Transverse colon (tissue), 4 donors: Measurements from ENCODE around the gene PRKAG3. TPM values are rescaled to one million over a fixed set of nuclear protein-coding genes. Genes with fewer than 3 reads are reported as not detected.

Experiments
- DNase-seq: peaks from one replicate; pipeline ENCODE4 v3.0.0-alpha.2; 2019
- H3K27ac ChIP-seq, 4 donors: fragments of 200-600 bp; sonication (generic); 2 replicates each; pipeline ENCODE4 v1.5.1; 2016 to 2018; ENCODE audit warnings: inconsistent platforms in 4 of 4
- H3K27me3 ChIP-seq: fragments of 200-600 bp; sonication (generic); 2 replicates; pipeline ENCODE4 v1.5.1; 2017; ENCODE audit warnings: inconsistent platforms
- H3K36me3 ChIP-seq, 4 donors: fragments of 200-600 bp; sonication (generic); 2 replicates each; pipeline ENCODE4 v1.5.1; 2017 to 2019; ENCODE audit warnings: inconsistent platforms in 4 of 4
- H3K4me1 ChIP-seq, 4 donors: fragments of 200-600 bp; sonication (generic); 2 replicates each; pipeline ENCODE4 v1.5.1; 2017 to 2020; ENCODE audit warnings: inconsistent platforms in 4 of 4
- H3K4me3 ChIP-seq, 4 donors: fragments of 200-600 bp; sonication (generic); 1 replicate in 1 of 4; 2 replicates in 3 of 4; pipeline versions ENCODE4 v1.5.1 to v1.6.1; 2017 to 2019; ENCODE audit warnings: inconsistent platforms in 4 of 4
- H3K9me3 ChIP-seq, 2 donors: fragments of 200-600 bp; sonication (generic); 2 replicates each; pipeline ENCODE4 v1.5.1; 2017 to 2019; ENCODE audit warnings: inconsistent platforms in 2 of 2
- CTCF ChIP-seq, 5 experiments: fragments of 200-600 bp in 3 of 5; fragments of 450-650 bp in 2 of 5; sonication (generic) in 3 of 5; IDR thresholded peaks; 1 replicate in 2 of 5; 2 replicates in 3 of 5; pipeline ENCODE4 v1.5.1; 2016 to 2017; ENCODE audit warnings: antibody characterized with exemption in 5 of 5, inconsistent platforms in 3 of 5, mild to moderate bottlenecking in 2 of 5, moderate library complexity in 1 of 5
- EP300 ChIP-seq: sonication (generic); formaldehyde crosslinking; IDR thresholded peaks from one replicate; pipeline ENCODE4 v1.6.1; 2017; ENCODE audit warnings: antibody characterized with exemption, low read depth
- POLR2A ChIP-seq: fragments of 450-650 bp; IDR thresholded peaks from one replicate; pipeline ENCODE4 v1.6.1; 2016; ENCODE audit warnings: antibody characterized with exemption, mild to moderate bottlenecking, moderate library complexity
- POLR2AphosphoS5 ChIP-seq, 3 donors: sonication (generic); formaldehyde crosslinking; IDR thresholded peaks; one replicate each; pipeline ENCODE4 v1.6.1; 2016; ENCODE audit warnings: antibody characterized with exemption in 3 of 3
- WGBS, 2 donors: methylation state at CpG; one replicate each; pipeline ENCODE4 v1.1.5; 2018; ENCODE audit warnings: low coverage in 1 of 2; 5-methylcytosine and 5-hydroxymethylcytosine counted together
- in situ Hi-C, 4 donors: fragments of 200-750 bp; cut with MboI; loops; one replicate each; pipeline versions ENCODE4 v1.15.0 to v1.15.1; 2017; ENCODE audit warnings: low sequenced_read_pairs in 3 of 4, low pct_ligation_motif_present in 1 of 4, low pct_unique_long_range_greater_than_20kb in 1 of 4
- intact Hi-C: fragments of 100-400 bp; cut with DNase I; formaldehyde crosslinking; loops from one replicate; pipeline ENCODE4 v1.15.1; 2023; ENCODE audit warnings: low total_unique reads
- total RNA-seq, 4 donors: library from RNA; depleted of rRNA; stranded (reverse); fragments of >200 nt; gene quantifications; one replicate each; pipeline ENCODE4 v1.1.0, GENCODE V29; 2016

The PRKAG3 gene
- total RNA-seq, 4 donors from 2014 or later = not detected

GRCh38 chr2:218802386-218802994 lies 29.1 kb downstream of the PRKAG3 start:
- in situ Hi-C loops = no loop called here
- no peaks in the 10 kb centered on the region for H3K36me3 ChIP-seq
- no peaks in the 10 kb centered on the region for H3K27me3 ChIP-seq
- 45 to 48% methylated on average over 4 of the region's 4 CpGs for WGBS, 2 donors
- TF ChIP-seq EP300 = no peak
- no peak for TF ChIP-seq POLR2A
- no peak for TF ChIP-seq POLR2AphosphoS5 (IDR thresholded peaks at IDR 0.05)
- no peak for TF ChIP-seq CTCF (IDR thresholded peaks at IDR 0.05)
- H3K27ac ChIP-seq = peak overlapping the region in 1 of 4 donors; percentile 31
- no peak overlapping the region for H3K4me3 ChIP-seq
- H3K4me1 ChIP-seq = peaks cover 0 to 26% (median 4%) of the 10 kb centered on the region in 4 donors
- intact Hi-C loops = no loop called here
- no peak for DNase-seq
- H3K9me3 ChIP-seq = no peaks in the 10 kb centered on the region

- no peak for DNase-seq
- 32 to 66% methylated on average over 2 to 6 of the region's 6 CpGs for WGBS, 2 donors
- Histone ChIP-seq H3K27me3 (no peaks in the 10 kb centered on the region), H3K4me3 (no peak overlapping the region), H3K9me3 (no peaks in the 10 kb centered on the region), H3K27ac (no peak overlapping the region), H3K36me3 (no peaks in the 10 kb centered on the region), H3K4me1 (peaks cover 0 to 11% (median 0%) of the 10 kb centered on the region in 4 donors)
- TF ChIP-seq CTCF (IDR thresholded peaks at IDR 0.05) (no peak), EP300 (no peak), POLR2AphosphoS5 (IDR thresholded peaks at IDR 0.05) (no peak), POLR2A (no peak)
- in situ Hi-C loops = no loop called here
- intact Hi-C loops = no loop called here
Measured at GRCh38 chr2:218799990-218800389, 31.6 kb downstream of the PRKAG3 start.

GRCh38 chr2:218798767-218799504 lies 32.7 kb downstream of the PRKAG3 start:
- Histone ChIP-seq H3K9me3 (no peaks in the 10 kb centered on the region), H3K36me3 (no peaks in the 10 kb centered on the region), H3K4me3 (no peak overlapping the region), H3K4me1 (peaks cover 0 to 11% (median 0%) of the 10 kb centered on the region in 4 donors), H3K27me3 (no peaks in the 10 kb centered on the region), H3K27ac (no peak overlapping the region)
- no peak for DNase-seq
- in situ Hi-C loops (no loop called here), intact Hi-C loops (no loop called here)
- no peak for TF ChIP-seq CTCF (IDR thresholded peaks at IDR 0.05)
- TF ChIP-seq EP300 = no peak
- no peak for TF ChIP-seq POLR2A
- no peak for TF ChIP-seq POLR2AphosphoS5 (IDR thresholded peaks at IDR 0.05)
- 53 to 86% methylated on average over 4 to 12 of the region's 12 CpGs for WGBS, 2 donors

GRCh38 chr2:218796691-218797090 lies 34.9 kb downstream of the PRKAG3 start:
- TF ChIP-seq POLR2A = no peak
- no peak for TF ChIP-seq CTCF (IDR thresholded peaks at IDR 0.05)
- TF ChIP-seq POLR2AphosphoS5 (IDR thresholded peaks at IDR 0.05) = no peak
- no peak for TF ChIP-seq EP300
- Histone ChIP-seq H3K36me3 (no peaks in the 10 kb centered on the region), H3K9me3 (no peaks in the 10 kb centered on the region), H3K27ac (no peak overlapping the region), H3K27me3 (no peaks in the 10 kb centered on the region), H3K4me3 (no peak overlapping the region), H3K4me1 (peaks cover 0 to 5% (median 0%) of the 10 kb centered on the region in 4 donors)
- intact Hi-C loops (no loop called here), in situ Hi-C loops (no loop called here)
- DNase-seq = no peak
- 86 to 94% methylated on average over 4 of the region's 4 CpGs for WGBS, 2 donors
